H1 (cell line): ENCODE measurements around the gene PLAC1.

Experiments used
- CBX8 ChIP-seq: fragments of 300-800, 300-1000 bp; sonication (generic); IDR thresholded peaks from 2 replicates; pipeline ENCODE4 v1.7.1; 2016; ENCODE audit warnings: low read depth, low read length, borderline replicate concordance
- CTCF ChIP-seq, 3 experiments: IDR thresholded peaks; 1 replicate in 2 of 3; 2 replicates in 1 of 3; pipeline versions ENCODE4 v1.5.1 to v1.6.1; 2011; ENCODE audit warnings: low read length in 3 of 3, mild to moderate bottlenecking in 3 of 3, inconsistent platforms in 2 of 3, low read depth in 1 of 3, moderate library complexity in 1 of 3; ENCODE audit not compliant: insufficient read depth in 1 of 3; ENCODE audit errors: control extremely low read depth in 1 of 3
- EGR1 ChIP-seq: IDR thresholded peaks from 2 replicates; pipeline ENCODE4 v1.6.1; 2011; ENCODE audit warnings: low read depth, low read length, borderline replicate concordance
- FOSL1 ChIP-seq: IDR thresholded peaks from 2 replicates; pipeline ENCODE4 v1.6.1; 2011; ENCODE audit warnings: mild to moderate bottlenecking, low read depth, low read length, moderate library complexity; ENCODE audit not compliant: insufficient read depth
- RFX5 ChIP-seq: IDR thresholded peaks from 2 replicates; pipeline ENCODE4 v1.6.1; 2011; ENCODE audit warnings: low read depth, low read length, improper control_type of control experiment, borderline replicate concordance
- TAF7 ChIP-seq: optimal IDR thresholded peaks from 2 replicates; pipeline ENCODE3; 2011; ENCODE audit warnings: low read depth, mild to moderate bottlenecking, inconsistent platforms, low read length, moderate library complexity, borderline replicate concordance

DNA sequence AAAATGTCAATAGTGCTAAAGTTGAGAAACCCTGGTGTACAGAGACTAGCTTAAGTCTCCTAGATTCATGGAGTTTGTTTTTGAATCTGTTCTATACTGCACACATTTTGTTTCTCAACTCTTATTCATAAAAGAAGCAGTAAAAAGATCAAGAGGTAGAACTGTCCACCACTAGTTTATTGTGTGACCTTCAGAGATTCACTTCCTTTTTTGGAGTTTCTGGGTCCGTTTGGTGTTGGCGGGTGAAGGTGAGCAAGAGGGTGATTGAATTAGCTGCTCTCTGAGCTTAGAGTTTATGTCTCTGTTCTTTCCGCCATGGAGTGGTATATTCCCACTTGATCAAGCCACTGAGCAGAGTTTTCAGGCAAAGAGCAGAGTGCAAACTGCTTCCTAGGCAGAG, 21.4 kb upstream of the PLAC1 start:
- TF ChIP-seq EGR1, result no peak
- no peak for TF ChIP-seq FOSL1
- TF ChIP-seq RFX5, result no peak
- no peak for TF ChIP-seq CBX8
- TF ChIP-seq TAF7, result no peak
- TF ChIP-seq CTCF (IDR thresholded peaks at IDR 0.05; ENCODE audit: control extremely low read depth in 1 of 3, insufficient read depth in 1 of 3, low read depth in 1 of 3, low read length in 3 of 3), result no peak
